Activated T-helper 1 cell treated with Interleukin-2 at 50 U/mL for 16 hours (primary cell): Measurements from ENCODE around the gene AKT1S1.
A peak's percentile ranks its signal among the peaks of the same experiment; 100 is the strongest.

ENCODE experiments used
- DNase-seq: peaks from one replicate; pipeline ENCODE4 v3.0.0-alpha.2; 2020; ENCODE audit warnings: low read depth

The AKT1S1 gene

GRCh38 chr19:49854378-49855263, 22.5 kb downstream of the AKT1S1 start:
- DNase-seq, result no peak

GRCh38 chr19:49853852-49854377, 23.2 kb downstream of the AKT1S1 start:
- no peak for DNase-seq

GRCh38 chr19:49852631-49853126, 24.5 kb downstream of the AKT1S1 start:
- DNase-seq, result no peak

DNA sequence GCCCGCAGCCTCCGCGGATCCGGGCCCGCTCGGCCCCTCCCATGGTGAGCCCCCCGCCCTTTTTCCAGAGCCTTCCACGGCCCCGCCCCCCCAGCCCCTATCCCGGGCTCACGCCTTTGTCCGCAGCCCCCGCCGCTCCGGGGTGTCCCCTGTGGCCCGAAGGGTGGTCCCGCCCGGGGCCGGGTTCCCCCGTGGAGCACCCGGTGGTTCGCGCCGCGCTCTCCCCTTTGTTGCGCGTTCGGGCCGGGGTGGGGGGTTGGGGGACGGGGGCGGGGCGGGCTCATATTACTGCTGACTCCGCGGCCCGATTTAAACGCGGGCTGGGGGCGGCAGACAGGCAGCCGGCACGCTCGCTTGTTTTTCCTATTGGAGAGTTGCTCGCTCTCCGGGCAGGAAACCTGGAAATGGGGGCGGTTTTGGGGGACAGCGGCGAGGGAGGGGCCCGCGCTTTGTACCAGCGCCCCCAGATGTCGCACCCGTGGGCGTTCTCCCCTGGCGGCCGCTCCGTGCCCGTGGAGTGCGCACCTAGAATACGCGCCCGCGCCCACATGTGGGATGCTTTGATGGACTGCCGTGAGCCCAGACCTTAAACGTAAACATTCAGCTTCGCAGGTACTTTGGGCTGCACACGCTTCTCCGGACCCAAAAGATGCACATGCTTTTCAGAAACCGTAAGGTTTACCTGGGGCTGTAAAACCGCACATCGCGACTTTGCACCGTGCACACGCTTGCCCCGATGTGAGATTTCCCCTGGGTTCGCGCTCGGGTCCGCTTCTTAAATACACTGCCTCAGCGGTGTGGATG, 25.5 kb downstream of the AKT1S1 start:
- DNase-seq, result no peak

GRCh38 chr19:49850487-49851342, 26.4 kb downstream of the AKT1S1 start, which contains the start of gene PTOV1:
TSS of gene PTOV1 (plus strand) at chr19:49851159.
- DNase-seq, result peak; percentile 79

DNA sequence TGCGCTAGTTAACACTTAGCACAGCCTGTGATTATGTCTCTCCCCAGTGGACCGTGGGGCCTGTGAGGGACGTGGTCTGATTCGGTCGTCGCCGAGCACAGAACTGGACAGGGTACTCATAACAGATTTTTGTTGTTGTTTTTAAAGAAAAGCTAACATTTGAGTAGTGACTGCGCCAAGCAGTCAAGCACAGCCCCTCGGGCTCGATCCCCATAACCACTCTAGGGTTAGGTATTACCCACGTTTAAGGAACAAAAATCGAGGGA, 27.0 kb downstream of the AKT1S1 start:
- no peak for DNase-seq

DNA sequence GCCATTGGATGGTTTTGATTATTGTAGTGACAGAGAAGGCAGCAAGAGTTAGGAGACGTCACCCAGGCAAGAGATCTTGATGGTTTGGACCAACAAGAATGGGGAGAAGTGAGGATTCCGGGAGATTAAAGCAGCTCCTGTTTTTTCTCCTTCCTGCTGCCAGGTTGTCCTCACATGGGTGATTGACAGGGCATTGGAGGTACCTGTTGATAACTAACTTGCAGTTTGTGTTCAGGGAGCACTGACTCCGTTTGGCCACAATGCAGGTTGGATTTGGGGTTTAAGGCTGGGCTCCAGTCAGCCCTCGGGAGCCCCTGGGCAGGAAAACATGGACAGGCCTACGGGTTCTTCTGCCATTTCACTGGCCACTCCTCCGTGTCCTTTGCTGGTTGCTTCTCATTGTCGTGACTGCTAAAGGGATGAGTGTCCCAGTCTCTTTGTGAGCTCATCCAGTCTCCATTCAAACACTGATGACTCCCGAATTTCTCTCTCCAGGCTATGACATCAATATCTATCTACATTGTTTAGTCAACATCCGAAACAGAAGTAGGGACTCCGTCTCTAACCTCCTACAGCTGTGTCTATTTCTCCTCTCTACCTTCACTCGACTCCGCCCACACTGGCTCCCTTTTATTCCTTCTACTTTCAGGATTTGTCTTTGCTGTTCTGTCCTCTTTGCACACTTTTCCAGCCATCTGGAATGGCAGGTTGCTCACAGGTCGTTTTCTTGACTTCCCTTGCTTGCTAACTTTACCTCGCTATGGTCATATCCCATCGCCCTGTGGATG, 27.5 kb downstream of the AKT1S1 start:
- no peak for DNase-seq

DNA sequence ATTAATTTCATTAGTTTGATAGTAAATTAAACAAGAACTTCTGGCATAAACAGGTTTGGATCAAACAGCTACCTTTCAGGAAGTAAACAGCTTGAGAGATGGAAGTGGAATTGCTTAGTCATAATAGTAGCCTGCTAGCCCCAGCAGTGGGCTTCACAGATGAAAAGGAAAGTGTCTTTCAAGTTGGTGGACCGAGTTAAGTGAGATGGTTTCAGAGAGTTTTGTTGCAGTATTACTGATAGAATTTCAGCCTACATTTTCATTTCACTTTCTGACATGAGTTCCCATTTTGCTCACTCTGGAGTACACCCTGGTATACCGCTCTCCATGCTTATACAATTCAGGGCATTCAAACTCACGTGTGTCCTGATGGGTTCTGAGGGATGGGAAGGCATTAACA, 28.2 kb downstream of the AKT1S1 start:
- DNase-seq, result no peak

- DNase-seq, result no peak
Observed at GRCh38 chr19:49847731-49848696, 29.1 kb downstream of the AKT1S1 start.

DNA sequence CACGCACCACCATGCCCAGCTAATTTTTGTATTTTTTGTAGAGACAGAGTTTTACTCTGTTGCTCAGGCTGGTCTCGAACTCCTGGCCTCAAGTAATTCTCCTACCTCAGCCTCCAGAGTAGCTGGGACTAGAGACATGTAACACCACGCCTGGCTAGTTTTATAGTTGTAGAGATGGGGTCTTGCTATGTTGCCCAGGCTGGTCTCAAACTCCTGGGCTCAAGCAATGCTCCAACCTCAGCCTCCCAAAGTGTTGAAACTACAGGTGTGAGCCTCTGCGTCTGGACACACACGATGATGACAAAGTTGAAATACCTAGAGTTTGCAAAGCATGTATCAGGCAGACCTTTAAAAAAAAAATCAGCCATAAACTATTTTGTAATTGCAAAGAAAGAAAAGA, 30.7 kb downstream of the AKT1S1 start:
- DNase-seq, result no peak

GRCh38 chr19:49845414-49845813, 31.7 kb downstream of the AKT1S1 start:
- DNase-seq, result no peak

DNA sequence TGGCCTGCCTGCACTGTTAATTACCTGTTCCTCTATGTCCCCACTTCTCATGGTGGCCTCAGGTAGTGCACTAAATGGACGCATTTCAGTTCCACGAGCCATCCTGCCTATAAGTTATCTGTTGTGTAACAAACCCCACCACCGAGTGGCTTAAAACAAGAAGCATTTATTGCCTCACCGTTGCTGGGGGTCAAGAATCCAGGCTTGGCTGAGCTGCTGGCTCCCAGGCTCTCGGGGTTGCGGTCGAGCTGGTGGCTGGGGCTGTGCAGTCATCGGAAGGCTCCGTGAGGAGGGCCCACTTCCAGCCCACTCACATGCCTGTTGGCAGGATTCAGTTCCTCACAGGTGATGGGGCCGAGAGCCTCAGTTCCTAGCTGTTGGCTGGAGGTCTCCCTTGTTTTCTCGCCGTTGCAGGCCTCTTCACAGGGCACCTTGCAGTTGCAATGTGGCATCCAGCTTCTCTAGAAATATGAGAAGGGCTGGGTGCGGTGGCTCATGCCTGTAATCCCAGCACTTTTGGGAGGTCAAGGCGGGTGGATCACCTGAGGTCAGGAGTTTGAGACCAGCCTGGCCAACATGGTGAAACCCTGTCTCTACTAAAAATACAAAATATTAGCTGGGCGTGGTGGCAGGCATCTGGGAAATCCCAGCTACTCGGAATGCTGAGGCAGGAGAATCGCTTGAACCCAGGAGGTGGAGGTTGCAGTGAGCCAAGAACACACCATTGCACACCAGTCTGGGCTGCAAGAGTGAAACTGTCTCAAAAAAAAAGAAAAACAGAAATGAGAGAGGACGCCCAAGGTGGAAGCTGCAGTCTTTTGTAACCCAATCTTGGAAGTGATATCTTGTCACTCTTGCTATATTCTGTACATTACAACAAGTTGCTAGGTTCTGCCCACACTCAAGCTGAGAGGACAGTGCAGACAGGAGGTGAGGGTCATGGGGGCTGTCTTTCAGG, 32.7 kb downstream of the AKT1S1 start:
- no peak for DNase-seq

DNA sequence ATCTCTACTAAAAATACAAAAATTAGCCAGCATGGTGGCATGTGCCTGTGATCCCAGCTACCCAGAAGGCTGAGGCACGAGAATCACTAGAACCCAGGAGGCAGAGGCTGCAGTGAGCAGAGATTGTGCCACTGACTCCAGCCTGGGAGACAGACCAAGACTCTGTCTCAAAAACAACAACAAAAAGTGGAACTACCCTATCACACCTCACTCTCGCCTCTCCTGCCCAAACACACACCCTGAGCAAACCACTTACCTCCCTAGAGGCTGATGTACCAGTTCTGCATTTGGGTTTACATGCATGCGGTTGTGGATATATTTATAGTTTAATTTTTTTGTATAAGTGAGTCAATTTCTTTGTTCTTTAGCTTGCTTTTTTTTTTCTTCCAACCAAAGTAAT, 33.9 kb downstream of the AKT1S1 start:
- DNase-seq, result no peak

- no peak for DNase-seq
Observed at GRCh38 chr19:49840736-49841249, 36.4 kb downstream of the AKT1S1 start.

DNA sequence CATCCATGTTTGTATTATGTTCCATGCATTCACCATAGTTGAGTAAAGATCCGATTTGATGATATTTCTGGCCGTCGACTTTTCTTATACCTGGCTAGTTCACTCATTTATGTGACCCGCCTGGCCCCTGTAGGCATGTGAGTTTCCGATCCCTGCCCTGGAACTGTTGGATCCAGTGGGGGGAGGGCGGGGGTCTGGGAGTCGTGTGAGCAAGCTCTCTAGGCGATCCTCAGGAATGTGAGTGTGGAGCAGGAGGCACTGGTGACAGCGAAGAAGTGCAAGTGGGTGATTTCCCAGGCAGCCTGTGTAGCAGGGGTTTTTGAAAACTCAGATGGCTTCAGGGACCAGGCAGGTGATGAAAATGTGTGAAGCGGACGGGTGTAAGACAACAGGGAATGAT, 36.8 kb downstream of the AKT1S1 start:
- DNase-seq, result no peak

DNA sequence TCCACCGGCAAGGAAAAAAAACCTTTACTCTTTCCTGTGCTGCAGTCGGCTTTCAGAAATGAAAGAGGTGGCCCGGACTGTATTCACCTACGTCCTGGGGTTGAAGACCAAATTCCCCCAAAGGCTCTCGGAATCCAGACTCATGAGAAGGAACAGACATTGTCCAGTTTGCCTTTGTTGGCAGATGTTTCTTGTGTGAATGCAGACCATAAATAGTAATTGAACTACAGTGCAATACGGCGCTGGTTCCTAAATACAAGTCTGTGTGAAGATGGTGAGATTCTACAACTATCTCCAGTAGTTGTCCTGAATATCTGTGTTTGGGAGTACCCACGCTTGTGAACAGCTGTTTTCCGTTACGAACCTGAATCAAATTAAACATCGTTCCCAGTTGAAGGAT, 37.4 kb downstream of the AKT1S1 start:
- no peak for DNase-seq

GRCh38 chr19:49838885-49839588, 38.1 kb downstream of the AKT1S1 start:
- DNase-seq, result no peak

DNA sequence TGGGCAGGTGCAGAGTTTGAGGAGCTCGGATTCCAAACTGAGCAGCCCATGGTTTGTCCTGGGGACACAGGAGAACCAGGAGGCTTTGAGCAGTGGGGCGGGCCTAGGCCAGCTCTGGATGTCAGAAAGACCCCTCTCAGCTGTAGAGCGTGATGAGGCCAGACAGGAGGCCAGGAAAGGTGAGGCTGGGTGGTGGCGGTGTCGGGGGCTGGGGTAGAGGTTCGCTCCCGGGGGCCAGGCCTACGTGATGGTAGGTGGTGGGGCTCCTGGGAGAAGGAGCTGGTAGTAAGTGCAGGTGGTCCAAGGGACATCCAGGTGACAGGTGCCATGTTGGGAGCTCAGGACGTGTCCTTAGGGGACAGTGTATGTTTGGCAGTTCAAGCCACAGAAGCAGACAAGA, 39.7 kb downstream of the AKT1S1 start:
- DNase-seq, result no peak
